Non-pigmented ciliary epithelial cell (primary cell): ENCODE data around the gene TRABD2B.

Source experiments
- DNase-seq: peaks from one replicate; pipeline ENCODE4 v3.0.0-alpha.2; 2010; ENCODE audit warnings: low read depth

The TRABD2B gene

DNA sequence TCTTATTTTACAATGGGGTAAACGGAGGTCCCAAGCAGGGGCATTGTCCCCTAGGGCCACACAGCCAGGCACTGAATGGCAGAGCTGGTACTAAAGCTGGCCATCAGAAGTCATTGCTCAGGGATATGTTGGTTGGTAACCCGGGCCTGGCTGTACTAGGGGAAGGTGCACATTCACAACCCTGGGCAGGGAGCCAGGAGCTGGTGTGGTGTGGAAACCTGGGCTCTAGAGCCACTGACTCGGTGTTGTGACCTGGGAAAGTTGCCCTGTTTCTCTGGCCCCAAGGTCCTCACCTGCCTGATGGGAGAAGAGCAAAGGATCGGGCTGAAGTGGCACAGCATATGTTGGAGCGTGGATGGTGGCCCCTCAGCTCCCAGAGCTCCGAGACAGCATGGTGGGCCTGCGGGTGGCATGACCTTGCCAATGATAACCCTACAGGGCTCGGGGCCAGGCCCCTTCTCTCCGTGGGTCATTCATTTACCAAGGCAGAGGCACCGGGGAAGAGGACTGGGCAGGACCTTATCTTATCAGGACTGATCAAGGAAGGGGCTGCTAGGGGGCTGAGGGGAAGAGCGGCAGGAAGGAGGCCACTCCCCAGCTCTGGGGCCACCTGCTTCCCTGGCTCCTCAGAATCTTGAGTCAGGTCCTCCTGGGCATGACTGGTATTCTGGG, 274.1 kb downstream of the TRABD2B start:
- no peak for DNase-seq

DNA sequence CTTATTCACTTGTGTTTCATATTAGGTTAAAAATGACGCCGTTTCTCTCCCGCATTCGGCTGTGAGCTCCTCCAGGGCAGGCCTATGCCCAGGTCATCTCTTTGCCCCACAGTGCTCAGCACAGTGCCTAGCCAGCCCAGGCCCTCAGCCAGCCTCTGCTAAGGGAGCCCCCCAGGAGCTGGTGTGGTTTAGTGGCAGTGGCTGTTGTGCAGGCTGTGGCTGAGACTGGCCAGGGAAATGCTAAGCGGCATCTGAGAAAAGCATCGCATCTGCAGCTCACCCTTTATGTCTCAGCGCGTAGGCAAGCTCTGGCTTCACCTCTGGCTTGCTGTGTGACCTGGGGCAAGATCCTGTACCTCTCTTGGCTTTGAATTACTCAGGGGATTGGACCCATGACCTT, 275.1 kb downstream of the TRABD2B start:
- DNase-seq, result no peak

DNA sequence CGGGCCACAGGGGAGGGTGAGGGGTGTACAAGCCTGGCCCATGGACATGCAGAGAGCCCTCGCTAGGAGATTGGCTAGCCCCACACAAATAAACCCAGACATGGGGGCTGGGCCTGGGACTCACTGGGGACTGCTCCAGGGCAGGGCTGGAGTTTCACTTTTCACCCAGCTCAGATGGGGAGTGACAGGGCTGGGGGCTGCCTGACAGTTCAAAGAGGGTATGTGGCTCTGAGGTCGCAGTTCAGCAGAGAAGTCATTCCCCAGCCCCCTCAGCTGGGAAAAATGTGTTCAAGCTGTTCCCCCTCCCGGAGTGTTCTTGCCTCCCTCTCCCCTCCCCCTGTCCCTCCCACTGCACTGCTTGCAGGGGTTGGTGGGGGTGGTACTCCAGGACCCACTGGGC, 277.1 kb downstream of the TRABD2B start:
- DNase-seq, result no peak

DNA sequence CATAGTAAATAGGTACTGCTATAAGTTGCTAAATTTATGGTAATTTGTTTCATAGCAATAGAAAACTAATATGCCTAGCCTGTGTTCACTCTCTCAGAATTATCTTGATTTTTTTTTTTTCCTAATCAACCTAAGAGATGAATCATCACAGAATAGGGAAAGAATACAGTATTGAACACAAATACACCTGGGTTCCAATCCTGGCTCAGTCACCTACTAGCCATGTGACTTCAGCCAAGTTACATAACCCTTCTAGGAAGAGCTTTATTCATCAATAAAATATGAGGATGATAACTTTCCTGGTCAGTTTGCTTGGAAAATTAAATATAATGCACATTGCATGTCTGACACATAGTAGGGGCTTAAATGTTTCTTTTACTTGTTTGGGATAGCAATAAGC, 279.8 kb downstream of the TRABD2B start:
- DNase-seq, result no peak

DNA sequence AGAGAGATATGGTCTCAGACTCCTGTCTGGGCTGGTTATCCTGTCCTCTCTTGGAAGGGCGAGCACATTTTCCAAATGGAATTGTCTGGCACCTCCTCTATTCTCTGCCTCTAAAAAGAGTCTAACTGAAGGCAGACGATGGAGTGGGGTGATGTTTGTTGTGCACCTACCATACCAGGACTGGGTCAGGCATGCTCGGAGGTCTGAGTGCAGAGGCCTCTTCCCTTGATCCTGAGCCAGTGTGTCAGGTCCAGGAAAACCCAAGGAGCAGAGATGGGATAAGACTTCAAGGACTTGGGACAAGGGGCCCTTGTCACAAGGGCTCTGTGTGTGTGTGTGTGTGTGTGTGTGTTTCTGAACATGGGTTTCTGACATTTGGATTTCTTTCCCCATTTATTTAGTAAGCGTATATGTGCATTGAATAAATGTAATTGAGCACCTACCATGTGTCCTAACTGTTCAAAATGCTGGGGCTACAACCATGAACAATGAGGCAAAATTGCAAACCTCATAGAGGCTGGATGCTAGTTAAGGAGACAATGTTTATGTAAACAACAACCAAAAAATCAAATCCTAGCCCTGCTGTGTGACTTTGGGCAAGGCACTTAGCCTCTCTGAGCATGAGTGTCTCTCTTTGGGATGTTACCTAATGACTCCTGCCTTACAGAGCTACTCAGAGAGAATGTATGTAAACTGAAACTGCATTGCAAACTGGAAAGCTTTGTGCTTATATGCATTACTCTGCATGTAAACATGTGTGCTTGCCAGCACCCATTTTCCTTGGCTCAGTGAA, 283.0 kb downstream of the TRABD2B start:
- DNase-seq, result no peak

DNA sequence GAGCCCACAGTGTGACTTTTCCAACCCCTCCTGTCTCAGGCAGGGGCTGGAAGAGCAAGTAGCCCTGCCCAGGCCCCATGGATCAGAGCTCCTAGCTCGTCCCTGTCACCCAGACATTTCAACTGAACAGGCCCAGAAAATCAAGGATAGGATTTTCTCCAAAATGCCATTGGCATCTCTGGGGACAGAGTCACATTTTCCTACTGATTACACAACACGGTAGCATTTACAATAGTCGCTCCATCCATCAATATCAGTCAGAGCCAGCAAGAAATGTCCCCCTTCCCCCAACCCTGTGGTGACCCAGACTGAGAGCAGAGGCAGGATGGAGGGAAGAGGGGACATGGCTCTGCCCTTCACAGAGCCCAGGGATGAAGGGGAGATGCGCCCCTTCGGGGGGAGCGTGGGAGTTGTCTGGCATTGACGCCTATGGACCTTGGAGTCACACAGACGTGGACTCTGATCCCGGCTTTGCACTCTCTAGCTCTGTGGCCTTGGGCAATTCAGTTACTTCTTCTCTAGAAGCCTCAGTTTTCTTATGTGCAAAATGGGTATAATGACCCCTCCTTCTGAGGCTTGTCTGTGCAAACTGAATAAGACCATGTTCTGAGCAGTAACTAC, 283.7 kb downstream of the TRABD2B start:
- no peak for DNase-seq

DNA sequence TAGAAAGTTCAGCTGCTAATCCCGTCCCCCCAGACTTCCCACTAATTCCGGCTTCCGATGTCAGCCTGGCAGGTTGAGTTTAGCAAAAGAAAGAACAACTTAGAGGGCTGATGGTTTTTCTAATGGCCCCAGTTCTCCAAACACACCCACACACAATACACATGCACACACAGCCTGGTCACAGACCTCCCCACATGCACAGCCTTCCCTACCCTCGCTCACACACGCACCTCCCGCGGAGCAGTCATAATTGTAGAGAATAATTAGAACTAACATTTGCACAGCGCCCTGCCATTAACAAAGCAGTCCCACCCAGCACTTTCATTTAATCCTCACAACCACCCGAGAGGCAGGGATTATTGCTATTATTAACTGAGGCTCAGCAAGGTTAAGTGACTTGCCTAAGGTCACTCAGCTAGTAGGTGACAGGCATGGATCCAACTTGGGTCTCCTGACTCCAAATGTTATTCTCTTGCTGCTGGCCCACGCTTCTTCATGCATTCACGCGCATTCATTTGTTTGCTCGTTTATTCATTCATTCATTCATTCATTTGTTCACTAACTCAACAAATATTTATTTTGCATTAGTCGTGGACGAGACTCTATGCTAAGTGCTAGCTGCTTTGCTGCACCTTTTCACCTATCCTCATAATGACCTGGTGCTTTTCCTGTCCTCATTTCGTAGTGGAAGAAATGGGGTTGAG, 284.4 kb downstream of the TRABD2B start:
- no peak for DNase-seq

DNA sequence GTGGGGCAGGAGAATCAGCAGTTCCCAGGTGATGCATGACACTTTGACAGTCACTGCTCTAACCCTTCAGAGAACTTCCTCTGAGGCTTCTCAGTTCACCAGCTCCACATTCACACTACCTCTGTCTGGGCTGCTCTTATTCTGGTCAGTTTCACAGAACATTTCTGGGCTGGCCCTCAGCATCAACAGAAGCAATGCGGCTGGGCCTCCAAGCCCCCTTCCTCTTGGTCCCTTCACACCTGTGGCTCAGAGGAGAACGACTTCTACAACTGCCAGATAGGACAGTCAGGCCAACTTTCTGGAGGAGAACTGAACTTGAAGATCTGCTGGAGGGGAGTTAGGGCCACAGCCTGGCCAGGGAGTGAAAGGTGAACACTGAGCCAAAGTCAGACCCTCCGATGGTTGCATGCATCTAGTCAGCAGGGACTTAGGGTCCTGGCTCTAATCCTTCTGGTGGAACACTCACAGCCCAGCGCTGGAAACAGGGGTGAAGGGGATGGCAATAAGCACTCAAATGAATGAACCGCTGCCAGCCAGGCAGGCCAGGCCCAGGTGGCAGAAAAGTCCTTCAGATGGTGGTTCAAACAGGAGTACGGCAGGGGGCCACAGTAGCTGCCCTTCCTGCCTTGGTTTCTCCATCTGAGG, 285.2 kb downstream of the TRABD2B start:
- no peak for DNase-seq

DNA sequence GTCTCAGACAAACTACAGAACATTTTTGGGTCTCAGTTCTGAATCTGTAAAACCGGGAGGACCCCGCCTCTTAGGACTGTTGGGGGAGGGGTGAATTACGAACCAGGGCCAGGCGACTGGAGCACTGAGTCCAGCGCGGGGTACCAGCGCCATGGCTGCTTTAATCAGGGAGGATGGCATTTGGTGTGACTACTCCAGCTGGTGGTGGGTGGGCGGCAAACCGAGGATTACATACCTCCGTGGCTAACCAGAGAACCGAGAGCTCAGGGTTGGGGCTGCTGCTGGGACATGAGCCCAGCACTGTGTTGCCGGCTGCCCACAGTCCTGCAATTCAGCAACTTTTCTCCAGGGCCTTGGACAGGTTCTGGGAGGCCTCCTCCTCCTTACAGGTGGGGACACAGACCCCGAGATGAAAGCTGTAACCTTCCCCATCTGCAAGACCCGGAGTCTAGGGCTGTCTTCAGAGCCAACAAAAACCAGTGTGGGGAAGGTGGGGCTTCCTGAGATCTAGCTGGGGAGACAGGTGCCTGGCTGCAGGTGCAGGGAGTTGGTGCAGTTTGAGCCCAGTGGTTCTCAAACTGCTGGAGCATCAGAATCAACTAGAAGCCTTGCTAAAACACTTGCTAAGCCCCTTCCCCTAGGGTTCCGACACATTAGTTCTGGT, 285.9 kb downstream of the TRABD2B start:
- DNase-seq, result no peak
